HG03097 (cell line): ENCODE data around the gene SAMMSON.

Experiments used
- ATAC-seq: cut with Tn5 transposase; IDR thresholded peaks from one replicate; pipeline ENCODE4 v1.9.1; 2021; ENCODE audit not compliant: unreplicated experiment, low FRiP score

SAMMSON gene

DNA sequence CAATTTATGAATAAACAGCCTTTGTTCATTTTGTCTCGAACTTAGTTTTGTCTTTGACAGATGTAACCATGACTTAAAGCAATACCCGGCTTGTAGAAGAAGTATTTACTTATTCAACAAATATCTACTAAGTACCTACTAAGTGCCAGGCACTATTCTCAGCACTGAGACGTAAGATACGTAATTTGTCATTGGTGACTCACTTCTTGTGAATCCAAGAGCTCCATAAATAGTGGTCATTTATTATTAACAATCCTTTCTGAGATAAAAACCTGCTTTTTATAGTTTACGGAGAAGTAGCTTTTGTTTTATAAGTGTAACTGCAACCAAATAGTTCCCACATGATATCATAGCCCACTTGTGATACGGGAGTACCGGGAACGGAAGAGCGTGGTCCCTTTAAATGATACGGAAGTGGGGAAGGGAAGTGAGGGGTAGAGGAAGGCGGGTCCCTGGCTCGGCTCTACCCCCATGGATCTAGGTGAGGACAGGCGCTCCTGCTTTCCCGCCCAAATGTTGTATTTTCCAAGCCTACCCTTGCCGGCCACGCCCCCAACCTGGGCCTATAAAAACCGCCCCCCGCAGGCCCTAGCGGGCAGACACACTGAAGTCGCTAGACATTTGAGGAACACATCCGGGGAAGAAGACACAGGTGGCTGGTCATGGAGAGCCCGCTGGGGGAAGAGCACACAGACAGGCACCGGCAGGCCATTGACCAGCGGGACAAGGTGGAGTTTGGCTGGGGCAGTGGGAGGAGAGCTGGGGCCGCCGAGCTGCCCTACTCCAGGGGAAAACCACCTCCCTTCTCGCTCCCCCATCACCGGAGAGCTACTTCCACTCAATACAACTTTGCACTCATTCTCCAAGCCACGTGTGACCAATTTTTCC is at the start of gene SAMMSON:
Gene SAMMSON (plus strand): TSS at position 594 of the 888 bp plus-strand sequence.
- no peak for ATAC-seq

DNA sequence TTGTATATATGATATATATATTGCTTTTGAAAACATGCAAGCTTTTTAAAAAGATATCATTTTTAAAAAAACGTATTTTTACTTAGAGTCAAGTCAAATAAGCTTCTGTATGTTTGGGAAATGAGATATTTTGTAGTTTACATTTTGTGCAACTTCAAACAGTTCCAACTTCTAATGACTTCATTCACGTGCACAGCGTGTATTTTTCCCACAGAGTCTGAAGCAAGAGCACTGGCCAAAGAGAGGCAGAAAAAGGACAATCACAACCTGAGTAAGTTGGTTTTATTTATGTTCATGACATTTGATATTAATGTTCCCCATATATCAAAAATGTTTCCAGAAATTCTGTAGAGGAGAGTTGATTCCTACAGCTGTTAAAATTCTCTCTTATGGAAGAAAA is 47.9 kb upstream of the SAMMSON start:
- no peak for ATAC-seq

DNA sequence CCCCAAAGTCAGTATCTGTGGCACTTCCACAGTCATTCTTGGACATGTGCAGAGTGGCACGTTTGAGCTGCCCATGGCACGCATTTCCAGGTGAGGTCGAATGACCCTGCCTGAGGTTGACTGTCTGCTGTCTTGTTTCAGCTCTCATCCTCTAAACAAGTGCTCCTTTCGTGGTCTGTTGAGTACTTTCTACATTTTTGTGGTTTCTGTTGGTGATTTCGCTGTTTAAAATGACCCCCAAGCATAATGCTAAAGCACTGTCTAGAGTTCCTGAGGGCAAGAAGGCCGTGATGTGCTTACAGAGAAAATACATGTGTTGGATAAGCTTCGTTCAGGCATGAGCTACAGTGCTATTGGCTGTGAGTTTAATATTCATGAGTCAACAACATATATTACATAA is 40.0 kb upstream of the SAMMSON start:
- no peak for ATAC-seq

DNA sequence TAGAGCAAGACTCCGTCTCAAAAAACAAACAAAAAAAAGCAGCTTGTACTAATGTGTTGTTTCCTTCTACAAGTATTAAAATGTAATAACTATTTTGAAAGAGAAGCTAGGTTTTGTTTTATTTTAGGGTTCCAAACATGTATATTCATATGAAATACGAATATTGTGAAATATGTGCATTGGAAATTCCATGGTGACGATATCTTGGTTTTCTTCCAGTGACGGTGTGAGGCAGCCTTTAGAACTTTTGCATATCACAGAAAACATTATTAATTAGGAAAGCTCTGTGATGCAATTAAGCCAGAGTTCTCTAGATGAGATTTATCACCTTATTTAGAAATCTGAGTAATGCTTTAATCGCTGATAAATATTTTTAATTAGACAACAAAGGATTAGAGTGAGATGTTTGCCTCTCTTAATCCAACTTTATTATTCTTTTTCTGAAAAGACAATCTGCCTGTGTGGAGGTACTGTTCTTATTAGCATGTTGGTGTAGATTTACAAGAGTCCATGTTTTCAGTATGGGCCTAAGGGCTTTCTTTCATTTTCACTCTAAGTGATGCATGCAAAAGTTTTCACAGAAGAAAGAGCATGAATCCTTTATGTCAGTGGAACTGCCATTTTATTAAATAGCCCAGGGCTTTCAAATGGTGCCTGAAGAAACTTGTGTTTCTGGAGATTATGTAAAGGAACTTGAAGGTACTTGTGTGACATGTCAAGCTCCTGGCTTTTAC is 37.7 kb upstream of the SAMMSON start:
- ATAC-seq, result no peak

DNA sequence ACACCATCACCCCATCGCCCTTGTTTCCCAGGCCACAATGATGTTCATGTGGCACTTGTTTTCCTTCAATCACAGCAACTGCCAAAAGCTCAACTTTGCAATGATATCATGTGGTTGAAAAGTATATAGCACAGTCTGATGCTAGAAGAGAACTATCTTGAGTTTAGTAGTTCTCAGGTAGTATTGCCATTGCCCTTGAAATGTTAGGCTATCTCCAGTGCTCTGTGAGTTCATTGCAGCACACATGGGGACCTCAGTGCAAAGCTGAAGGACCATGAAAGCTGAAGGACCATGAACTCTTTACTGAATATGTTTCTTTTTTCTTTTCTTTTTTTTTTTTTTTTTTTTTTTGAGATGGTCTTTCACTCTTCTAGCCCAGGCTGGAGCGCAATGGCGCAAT is 35.9 kb upstream of the SAMMSON start:
- ATAC-seq, result no peak

DNA sequence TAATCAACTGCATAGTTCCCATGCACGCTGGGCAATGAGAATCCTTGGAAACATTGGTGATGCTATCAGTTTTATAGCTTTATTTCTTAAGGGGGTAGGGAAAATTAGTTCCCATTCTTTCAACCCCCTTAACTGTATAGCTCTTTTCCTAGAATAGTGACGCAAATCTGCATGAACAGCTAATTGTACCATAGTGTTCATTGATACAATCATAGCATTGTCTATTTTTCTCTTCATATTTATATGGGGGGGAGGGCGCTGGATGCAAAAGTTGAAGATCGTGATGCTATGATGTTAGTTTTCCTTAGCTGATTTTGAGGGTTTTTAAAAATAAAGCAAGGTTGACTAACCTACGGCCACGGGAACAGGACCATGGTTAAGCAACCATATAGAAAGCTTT is 32.4 kb upstream of the SAMMSON start:
- ATAC-seq, result no peak

DNA sequence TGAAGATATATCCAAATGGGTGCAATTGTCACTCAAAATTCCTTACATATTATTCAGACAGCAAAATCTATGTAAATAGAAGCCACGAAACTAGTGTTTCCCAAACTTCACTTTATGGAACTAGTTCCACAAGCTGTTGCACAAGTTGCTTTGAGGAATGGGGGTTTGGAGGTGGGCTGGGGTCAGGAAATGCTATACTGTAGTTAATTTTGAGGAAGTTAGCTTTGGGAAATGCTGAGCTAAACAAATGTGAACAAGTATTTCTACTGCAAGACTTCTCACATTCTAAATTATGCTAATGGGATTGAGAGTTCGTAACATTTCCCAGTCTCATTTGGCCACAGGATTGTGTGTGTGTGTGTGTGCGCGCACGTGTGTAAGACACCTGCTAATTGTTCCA is 28.7 kb upstream of the SAMMSON start:
- no peak for ATAC-seq

DNA sequence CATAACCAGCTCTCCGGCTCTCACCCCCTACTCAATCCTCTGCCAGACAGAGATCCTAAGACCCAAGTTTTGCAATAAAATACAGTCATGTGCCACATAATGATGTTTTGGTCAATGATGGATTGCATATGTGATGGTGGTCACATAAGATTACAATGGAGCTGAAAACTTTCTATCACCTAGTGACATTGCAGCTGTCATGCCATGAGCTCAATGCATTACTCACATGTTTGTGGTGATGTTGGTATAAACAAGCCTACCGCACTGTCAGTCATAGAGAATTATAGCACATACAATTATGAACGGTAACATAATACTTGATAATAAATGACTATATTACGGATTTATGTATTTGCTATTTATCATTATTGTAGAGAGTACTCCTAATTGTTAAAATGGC is 26.9 kb upstream of the SAMMSON start:
- ATAC-seq, result no peak

DNA sequence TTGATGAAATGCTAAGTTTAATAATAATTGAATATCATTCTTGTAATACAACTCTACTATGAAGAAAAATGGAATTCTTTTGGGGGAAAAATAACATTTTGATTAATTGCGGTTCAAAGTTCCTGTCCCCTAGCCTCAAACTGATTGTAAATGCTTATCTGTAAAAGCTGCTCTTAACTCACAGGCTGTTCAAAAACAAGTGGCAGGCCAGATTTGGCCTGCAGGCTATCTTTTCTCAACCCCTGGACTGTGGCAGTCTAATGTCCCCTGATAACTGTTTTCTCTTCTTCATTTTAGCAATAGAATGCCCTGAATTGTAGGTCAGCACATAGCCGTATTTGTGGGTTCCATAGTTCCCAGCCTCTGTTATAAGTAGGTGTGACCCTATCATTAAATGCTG is 23.5 kb upstream of the SAMMSON start:
- ATAC-seq, result no peak

DNA sequence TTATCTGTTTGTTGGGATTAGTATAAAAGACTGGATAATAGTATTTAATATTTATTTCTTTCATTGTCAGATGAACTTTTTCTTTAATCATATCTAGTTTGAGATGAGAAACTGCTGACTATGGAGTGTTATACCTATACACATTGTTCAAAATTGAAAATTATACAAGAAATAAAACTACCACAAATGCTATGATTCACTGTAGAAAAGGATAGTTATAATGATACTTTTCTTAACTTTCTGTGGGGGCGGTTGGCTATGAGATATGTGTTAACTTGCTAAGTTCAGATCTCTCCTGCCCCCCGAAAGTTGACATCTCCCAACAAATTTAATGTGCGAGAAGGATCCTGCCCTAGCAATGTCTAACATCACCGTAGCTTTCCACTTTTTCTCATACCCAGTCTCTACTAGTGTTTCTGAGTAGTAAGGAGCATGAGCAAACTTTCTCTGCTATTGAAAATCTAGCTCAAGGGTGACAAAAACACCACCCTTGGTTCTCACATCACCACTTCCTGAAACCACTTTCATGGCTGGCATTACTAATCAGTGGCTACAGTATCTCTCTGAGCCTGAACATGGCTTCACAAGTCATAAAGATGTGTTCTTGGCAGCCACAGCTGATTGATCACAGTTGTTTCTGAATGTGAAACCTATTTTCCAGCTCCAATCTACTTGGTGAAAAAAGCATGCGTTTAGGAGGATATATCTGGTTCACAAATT is 15.8 kb upstream of the SAMMSON start:
- no peak for ATAC-seq

DNA sequence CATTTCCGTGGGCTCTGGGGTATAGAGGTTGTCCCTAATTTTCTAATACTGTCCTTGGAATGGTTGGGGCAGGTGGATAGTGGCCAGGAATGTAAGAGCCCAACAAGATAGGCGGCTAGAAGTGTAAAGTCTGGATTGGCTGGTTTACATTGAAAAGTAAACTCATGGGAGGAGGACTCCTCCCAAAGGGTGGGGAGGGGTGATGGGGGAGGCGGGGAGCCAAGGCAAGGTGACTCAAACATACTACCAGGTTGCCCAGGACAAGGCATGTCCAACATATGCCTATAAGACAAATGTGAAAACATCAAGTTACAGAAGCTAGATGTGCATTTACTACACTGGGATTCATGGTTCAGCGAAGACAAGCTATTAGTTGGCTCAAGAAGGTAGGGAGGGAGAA is 14.3 kb upstream of the SAMMSON start:
- no peak for ATAC-seq

DNA sequence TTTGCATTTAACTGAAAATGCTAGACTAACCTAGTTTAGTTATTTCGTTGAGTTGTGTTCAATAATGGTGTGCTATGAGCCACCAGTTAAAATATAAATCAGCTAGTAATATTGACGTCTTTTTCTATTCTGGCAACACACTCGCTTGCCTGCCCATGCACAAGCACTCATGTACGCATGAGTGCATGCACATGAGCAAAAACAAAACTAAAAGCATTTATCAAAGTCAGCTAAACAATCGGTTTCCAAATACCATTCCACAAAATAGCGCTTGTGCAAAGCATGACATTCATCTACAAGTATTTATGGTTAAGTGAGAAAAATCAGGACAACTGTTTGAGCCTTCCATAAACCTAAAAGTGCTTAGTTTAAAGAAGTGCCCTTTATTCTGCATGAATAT is 13.1 kb upstream of the SAMMSON start:
- ATAC-seq, result no peak

DNA sequence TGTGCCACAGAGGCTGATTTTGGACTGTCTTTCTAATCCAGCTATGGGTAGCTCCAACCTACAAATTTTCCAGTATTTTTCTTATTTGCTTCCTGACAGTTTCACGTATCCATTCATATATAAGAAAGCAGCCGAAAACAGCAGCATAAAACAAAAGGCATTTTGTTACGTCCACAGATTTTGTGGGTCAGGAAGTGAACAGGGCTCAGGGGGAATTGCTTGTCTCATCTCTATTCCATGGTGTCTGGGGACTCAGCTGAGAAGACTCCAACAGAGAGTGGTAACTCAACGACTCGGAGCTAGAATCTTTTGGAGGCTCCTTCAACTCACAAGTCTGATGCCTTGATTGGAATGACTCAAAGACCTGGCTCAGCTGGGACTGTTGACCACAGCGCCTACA is 11.7 kb upstream of the SAMMSON start:
- ATAC-seq, result no peak

DNA sequence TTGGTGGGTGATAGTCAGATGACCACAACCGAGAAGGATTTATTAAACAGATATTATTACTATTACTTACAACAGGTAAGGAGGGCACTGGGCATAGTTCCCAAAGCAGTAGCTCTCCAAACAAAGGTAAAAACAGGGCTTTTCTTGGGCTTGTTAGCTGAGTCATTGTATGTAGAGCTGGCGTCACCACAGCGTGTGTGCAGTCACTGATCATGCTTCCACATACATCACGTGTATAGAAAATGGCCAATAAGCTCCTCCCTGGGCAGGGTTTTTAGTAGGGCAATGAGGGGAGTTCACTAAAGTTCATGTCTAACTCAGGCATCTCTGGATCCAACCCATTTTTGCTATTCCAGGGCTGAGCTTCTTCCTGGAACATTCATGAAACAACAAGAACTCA is 5.8 kb upstream of the SAMMSON start:
- no peak for ATAC-seq

DNA sequence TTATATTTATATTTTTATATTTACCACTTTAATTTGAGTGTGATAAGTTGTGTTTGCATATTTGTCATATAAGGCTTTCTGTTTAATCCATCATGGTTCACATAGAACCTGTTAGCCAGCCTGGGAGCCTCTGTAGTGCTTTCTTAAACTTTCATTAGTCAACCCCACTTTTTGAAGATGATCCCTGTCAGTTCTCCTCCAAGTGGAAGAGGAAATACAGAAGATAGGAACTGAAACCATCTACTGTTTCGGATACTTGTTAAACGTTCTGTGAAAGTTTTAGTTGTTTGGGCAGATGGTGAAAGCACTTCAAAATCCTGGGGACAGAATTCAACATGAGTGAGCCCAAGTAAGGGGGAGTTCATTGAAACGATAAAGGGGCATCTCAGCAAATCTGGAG is 4.6 kb upstream of the SAMMSON start:
- no peak for ATAC-seq

DNA sequence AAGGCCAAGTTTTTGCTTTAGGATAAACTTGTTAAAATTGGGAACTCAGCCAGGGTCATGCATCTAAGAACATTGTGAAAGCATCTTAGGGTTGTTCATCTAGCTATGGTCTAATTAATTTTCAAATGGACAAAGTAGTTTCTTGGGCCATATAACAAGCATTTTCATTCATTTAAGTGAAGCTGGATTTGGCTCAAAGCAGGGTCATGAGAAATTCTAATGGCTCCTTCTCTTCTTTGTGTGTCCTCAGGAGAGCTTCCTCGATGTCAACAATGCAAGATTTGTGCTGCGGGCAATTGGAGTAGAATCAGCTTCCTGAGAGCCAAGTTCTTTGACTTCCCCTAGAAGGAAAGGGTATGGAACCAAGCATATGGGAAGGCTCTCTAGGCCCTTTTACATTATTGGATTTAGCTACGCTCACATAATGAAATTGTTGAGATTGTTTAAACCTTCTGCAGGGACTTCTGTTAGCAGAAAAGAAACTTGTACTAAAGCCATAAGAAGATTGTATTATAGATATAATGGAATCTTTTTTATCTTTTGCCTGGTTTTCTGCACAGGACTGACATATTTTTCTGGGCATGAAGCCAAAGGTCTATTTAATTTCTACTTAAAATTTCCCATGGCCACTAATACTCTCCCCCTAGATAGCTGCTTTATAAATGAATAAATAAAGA is 1.8 kb upstream of the SAMMSON start:
- ATAC-seq, result no peak

DNA sequence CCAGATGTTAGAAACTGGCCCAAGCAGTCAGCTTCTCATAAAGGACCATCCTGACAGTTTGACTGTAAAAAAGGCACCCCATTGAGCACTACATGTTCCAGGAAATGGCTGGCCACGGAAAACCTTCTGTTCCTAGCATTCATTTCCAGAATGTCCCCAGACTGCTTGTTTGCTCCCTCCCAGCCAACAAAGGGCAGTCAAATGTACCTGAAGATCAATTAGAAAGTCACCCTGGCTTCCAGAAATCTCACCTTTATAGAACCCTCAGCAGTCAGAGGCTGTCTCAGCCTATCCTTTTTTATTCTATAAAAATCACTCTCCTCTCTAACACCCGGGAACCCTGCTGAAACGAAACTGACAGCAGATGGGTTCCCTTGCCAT is 784 bp upstream of the SAMMSON start:
- no peak for ATAC-seq

DNA sequence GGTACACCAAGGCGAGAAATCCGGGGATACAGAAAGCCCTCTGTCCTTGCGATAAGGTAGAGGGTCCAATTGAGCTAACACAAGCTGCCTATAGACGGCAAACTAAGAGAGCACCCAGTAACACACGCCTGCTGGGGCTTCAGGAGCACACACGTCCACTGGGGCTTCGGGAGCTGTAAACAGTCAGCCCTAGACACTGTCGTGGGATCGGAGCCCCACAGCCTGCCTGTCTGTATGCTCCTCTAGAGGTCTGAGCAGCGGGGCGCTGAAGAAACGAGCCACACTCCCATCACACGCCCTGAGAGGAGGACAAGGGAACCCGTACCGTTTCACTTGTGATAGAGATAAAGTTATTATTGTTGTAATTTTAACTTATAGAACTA is 486 bp downstream of the SAMMSON start:
- ATAC-seq, result no peak

DNA sequence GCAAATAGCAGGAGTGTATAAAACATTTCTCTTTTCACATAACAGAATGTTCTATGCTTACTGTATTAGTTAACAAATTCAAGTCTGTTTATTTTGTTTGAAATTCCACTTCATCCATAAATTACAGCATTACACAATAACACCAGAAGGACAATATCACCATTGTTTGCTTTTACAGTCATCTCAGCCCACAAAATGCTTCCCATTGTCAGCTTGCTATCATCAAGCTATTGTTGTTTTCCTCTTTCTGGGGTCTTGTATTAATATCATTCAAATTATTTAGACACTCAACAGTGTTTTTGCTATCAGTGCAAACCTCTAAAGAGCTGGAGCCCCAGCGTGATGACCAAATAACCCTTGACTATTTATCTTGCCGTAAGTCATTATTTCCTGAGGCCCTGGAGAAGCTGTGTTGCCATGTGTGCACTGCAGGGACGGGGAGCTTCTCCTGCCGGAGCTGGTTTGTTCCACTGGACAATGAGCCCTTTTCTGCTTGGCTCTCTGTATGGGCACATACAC is 1.1 kb downstream of the SAMMSON start:
- no peak for ATAC-seq

DNA sequence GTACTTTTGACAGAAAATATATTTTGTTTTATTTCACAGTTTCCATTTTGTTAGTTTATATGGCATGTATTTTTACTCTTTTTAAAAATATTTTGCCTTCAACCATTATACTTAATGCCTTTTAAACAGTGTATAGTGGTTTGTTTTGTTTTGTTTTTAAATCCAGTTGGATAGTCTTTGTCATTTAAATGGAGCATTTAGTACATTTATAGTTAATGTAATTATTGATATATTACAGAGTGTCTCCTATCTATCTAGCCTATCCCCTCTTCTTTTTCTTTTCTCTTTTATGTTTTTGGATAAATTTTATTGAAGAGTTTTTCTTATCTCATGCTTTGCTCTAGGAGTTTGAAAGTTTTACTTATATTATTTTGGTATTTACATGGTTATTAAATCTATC is 3.6 kb downstream of the SAMMSON start:
- ATAC-seq, result no peak

DNA sequence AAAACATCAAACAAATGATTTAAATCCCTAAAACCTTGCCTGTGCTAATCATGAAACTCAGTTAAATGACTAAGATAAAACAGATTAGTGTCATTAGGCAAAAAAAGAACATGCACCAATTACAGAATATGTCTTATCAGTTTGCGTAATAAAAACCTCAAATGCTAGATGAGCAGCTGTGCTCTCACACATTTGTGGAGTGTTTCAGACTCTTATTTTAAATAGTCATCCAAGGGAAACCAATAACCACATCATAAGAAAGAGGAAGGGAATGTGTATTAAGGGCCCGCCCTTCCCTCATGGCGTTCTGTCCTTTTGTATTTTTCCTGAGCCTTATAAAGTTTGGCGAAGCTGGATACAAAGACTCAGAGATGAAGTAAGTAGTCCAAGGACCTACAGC is 6.6 kb downstream of the SAMMSON start:
- ATAC-seq, result no peak
